Measurements from ENCODE around the gene ATP5MC2. TPM values are rescaled to one million over a fixed set of nuclear protein-coding genes. Genes with fewer than 3 reads are reported as not detected.
"Not testable (repeated sequence)": the region's sequence is repeated elsewhere in the genome, so short reads cannot be mapped to it uniquely, and the experiment has no call there.

Gene ATP5MC2
- 75.3 and 118 TPM in 2 replicates for total RNA-seq (2012; rRNA removed)

DNA sequence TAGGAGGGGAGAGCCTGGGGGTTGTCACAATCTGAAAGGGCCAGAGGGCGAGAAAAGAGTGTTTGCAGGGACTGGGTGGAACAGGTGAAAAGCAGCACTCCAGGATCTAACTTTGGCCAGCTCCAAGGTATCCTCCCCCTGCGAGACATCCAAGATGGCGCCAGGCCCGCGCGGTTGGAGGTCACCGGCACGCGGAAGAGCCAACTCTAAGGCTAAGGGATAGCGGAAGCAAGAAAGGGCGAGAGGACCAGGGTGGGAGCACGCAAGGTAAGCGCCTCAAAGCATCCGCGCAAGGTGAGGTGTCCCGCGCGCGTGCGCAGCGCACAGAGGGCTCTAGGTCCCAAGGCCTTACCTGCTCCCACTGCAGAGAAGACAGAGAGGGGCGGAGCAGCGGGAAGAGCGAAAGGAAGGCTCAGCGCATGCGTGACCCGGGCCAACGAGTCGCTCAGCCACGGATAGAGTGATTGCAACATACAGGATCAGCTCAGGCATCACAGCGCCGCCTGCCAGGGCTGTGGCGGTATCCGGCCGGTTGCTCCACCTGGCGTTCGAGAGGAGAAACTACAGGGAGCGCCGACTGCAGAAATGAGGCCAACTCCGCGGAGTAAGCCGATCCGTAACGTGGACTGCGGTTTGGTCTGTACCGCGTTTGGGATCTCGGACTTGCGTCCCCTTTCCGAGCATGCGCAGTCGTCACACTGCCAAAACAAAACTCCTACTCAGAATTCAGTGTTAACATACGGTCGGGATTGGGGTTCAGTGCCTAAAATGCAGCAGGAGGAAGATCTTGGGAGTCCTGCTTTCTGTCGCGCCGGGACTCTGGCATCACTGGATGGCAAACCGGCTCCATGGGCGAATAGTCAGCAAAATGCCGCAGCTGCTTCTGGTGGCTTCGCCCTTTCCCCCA lies at the start of gene ATP5MC2:
Gene ATP5MC2 (minus strand): TSS at position 383 of the 907 bp plus-strand sequence. CDS start 3,469 bp downstream, outside the sequence.
- Histone ChIP-seq H3K4me2 (ENCODE audit: low read length) (peak within 1 kb of the TSS; percentile 96), H3K9me3 (replicated peaks; ENCODE audit: low read length) (no peaks in the 10 kb centered on the region), H3K4me3 (ENCODE audit: low read length) (peak within 1 kb of the TSS; percentile 85), H3K36me3 (ENCODE audit: insufficient read depth, low read length) (peaks cover 26% of the 10 kb centered on the region), H3K9ac (ENCODE audit: low read depth, low read length) (peak within 1 kb of the TSS; percentile 91), H3K27me3 (ENCODE audit: control insufficient read depth, insufficient read depth, low read length) (no peaks in the 10 kb centered on the region), H3K4me1 (ENCODE audit: control insufficient read depth, insufficient read depth, low read length) (peaks cover 35% of the 10 kb centered on the region)

DNA sequence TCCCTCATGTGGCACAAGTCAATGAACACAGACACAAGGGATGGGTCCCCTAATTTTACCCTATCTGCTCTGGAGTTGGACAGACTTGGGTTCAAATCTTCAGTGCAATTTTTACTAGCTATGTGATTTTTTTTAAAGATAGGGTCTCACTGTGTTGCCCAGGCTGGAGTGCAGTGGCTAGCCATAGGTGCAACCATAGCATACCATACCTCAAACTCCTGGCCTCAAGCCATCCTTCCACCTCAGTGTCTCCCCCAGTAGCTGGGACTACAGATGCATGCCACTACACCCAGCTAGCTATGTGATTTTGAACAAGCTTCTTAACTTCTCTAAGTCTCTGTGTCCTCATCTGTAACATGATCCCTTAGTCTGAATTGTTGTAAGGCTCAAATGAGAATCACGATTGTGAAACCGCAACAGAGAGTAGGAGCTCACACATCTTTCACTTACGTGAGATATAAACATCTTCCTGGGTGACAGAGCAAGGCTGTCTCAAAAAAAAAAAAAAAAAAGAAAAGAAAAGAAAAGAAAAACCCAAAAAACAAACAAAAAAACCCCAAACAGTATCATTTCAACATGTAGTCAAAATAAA lies 46.7 kb upstream of the ATP5MC2 start:
- Histone ChIP-seq H3K9me3 (replicated peaks; ENCODE audit: low read length) (no peaks in the 10 kb centered on the region), H3K4me3 (ENCODE audit: low read length) (no peak overlapping the region), H3K27me3 (ENCODE audit: control insufficient read depth, insufficient read depth, low read length) (no peaks in the 10 kb centered on the region), H3K9ac (ENCODE audit: low read depth, low read length) (no peak overlapping the region), H3K36me3 (ENCODE audit: insufficient read depth, low read length) (peaks cover 54% of the 10 kb centered on the region), H3K4me1 (ENCODE audit: control insufficient read depth, insufficient read depth, low read length) (peaks cover 14% of the 10 kb centered on the region), H3K4me2 (ENCODE audit: low read length) (no peak overlapping the region)

DNA sequence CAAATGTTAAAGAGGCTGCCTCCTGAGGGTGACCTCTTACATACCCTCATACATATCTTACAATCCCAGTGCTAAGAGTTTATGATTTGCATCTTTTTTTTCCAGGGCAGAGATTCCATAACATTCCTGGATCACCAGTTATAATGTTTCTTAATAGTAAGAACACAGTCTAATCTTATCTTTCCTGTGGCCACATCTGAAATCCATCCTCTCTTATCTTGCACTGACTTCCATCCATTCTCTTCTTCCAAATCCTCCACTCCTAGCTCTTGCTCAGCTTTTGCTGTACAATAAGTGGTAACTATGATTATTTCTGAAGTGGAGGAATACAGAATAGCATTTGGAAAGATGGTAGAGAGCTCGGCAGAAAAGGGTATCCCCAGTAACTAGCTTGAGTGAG lies 45.1 kb upstream of the ATP5MC2 start:
- no peak overlapping the region for H3K9ac ChIP-seq (ENCODE audit: low read depth, low read length)
- peaks cover 68% of the 10 kb centered on the region for H3K36me3 ChIP-seq (ENCODE audit: insufficient read depth, low read length)
- H3K27me3 ChIP-seq (ENCODE audit: control insufficient read depth, insufficient read depth, low read length), result no peaks in the 10 kb centered on the region
- no peak overlapping the region for H3K4me2 ChIP-seq (ENCODE audit: low read length)
- no peak overlapping the region for H3K4me3 ChIP-seq (ENCODE audit: low read length)
- peaks cover 6% of the 10 kb centered on the region for H3K4me1 ChIP-seq (ENCODE audit: control insufficient read depth, insufficient read depth, low read length)
- H3K9me3 ChIP-seq (replicated peaks; ENCODE audit: low read length), result no peaks in the 10 kb centered on the region

DNA sequence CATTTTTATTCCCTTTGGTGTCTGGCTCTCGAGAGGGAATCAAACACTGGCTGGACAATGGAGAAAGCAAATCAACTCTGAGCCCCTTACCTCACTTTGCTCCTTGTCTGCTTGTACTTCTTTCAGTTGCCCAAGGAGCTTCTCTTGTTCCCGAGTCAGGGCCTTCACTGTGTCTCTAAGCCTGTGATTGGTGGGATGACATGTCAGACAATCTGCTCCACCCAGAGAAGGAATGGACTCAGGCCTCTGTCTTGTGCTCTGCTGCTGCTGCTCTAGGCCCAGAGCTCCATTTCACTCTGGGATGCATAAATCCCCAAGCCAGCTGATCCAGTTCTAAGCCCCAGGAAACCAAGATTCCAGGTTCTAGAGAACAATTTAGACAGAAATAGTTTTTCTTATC lies 43.8 kb upstream of the ATP5MC2 start:
- H3K4me3 ChIP-seq (ENCODE audit: low read length), result no peak overlapping the region
- no peaks in the 10 kb centered on the region for H3K27me3 ChIP-seq (ENCODE audit: control insufficient read depth, insufficient read depth, low read length)
- peaks cover 76% of the 10 kb centered on the region for H3K36me3 ChIP-seq (ENCODE audit: insufficient read depth, low read length)
- no peak overlapping the region for H3K9ac ChIP-seq (ENCODE audit: low read depth, low read length)
- H3K4me2 ChIP-seq (ENCODE audit: low read length), result no peak overlapping the region
- no peaks in the 10 kb centered on the region for H3K9me3 ChIP-seq (replicated peaks; ENCODE audit: low read length)
- no peaks in the 10 kb centered on the region for H3K4me1 ChIP-seq (ENCODE audit: control insufficient read depth, insufficient read depth, low read length)

DNA sequence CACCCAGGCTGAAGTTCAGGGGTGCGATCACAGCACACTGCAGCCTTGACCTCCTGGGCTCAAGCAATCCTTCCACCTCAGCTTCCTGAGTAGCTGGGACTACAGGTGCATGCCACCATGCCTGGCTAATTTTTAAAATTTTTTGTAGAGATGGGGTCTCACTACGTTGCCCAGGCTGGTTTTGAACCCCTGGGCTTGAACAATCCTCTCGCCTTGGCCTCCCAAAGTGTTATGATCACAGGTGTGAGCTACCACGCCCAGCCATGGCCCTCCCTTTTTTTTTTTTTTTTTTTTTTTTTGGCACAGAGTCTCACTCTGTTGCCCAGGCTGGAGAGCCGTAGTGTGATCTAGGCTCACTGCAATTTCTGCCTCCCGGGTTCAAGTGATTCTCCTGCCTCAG lies 42.7 kb upstream of the ATP5MC2 start:
- H3K4me3 ChIP-seq (ENCODE audit: low read length); H3K4me1 ChIP-seq (ENCODE audit: control insufficient read depth, insufficient read depth, low read length); H3K27me3 ChIP-seq (ENCODE audit: control insufficient read depth, insufficient read depth, low read length); H3K9me3 ChIP-seq (replicated peaks; ENCODE audit: low read length); H3K4me2 ChIP-seq (ENCODE audit: low read length); H3K9ac ChIP-seq (ENCODE audit: low read depth, low read length): not testable (repeated sequence)
- H3K36me3 ChIP-seq (ENCODE audit: insufficient read depth, low read length), result peaks cover 78% of the 10 kb centered on the region

DNA sequence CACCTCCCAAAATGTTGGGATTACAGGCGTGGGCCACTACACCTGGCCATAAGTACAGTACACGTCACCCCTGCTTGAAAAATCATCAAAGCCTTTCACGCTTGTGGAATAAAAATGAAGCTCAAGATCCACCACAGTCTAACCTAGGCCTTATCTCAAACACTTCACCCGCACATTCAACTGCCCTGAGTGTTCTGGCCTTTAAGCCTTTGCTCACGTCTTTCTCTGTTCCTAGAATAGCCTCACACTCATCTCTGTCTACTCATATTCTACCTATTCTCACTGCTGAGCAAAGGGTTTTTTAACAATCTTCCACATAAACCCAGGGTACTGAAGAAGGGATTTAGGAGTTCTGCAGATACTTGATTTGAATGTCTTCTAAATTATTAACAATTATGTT lies 41.4 kb upstream of the ATP5MC2 start:
- Histone ChIP-seq H3K4me2 (ENCODE audit: low read length) (no peak overlapping the region), H3K9ac (ENCODE audit: low read depth, low read length) (no peak overlapping the region), H3K4me3 (ENCODE audit: low read length) (no peak overlapping the region), H3K36me3 (ENCODE audit: insufficient read depth, low read length) (peaks cover 79% of the 10 kb centered on the region), H3K4me1 (ENCODE audit: control insufficient read depth, insufficient read depth, low read length) (no peaks in the 10 kb centered on the region), H3K9me3 (replicated peaks; ENCODE audit: low read length) (no peaks in the 10 kb centered on the region), H3K27me3 (ENCODE audit: control insufficient read depth, insufficient read depth, low read length) (no peaks in the 10 kb centered on the region)

DNA sequence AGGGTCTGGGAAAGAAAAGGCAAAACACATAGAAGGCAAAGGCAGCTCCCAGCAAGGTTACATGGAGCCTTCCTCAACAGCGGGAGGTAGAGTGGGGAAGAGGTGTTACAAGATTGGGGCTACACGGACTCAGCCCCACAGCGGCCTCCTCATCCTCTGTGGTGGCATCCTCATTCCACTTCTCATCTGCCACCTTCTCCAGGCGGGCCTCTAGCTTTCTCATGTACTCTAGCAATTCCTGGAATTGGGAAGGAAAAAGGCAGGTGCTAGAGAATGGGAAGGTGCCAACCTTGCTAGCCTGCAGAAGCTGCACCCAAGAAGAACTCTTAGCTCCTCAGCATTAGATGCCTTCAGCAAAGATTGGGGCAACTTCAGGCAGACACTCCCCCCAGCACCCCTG lies 38.1 kb upstream of the ATP5MC2 start:
- Histone ChIP-seq H3K36me3 (ENCODE audit: insufficient read depth, low read length) (peaks cover 47% of the 10 kb centered on the region), H3K4me1 (ENCODE audit: control insufficient read depth, insufficient read depth, low read length) (no peaks in the 10 kb centered on the region), H3K4me2 (ENCODE audit: low read length) (no peak overlapping the region)

DNA sequence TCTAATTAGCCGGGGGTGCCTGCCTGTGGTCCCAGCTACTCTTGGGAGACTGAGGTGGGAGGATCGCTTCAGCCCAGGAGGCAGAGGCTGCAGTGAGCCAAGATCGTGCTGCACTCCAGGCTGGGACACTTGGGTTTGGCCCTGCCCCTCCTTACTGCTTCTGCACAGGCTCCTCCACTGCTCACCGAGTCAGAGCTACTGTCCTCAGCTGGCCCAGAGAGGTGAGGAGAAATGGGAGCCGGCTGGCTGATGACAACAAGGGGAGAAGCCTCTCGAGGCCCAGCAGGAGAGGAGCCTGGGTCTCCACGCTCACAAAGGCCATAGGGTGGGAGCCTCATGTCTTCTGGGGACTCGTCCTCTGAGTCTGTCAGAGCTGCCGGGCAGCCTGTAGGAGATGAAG lies 37.6 kb upstream of the ATP5MC2 start:
- Histone ChIP-seq H3K36me3 (ENCODE audit: insufficient read depth, low read length) (peaks cover 47% of the 10 kb centered on the region), H3K4me2 (ENCODE audit: low read length) (no peak overlapping the region), H3K27me3 (ENCODE audit: control insufficient read depth, insufficient read depth, low read length) (peaks cover 21% of the 10 kb centered on the region), H3K9me3 (replicated peaks; ENCODE audit: low read length) (no peaks in the 10 kb centered on the region), H3K4me3 (ENCODE audit: low read length) (no peak overlapping the region), H3K9ac (ENCODE audit: low read depth, low read length) (no peak overlapping the region), H3K4me1 (ENCODE audit: control insufficient read depth, insufficient read depth, low read length) (no peaks in the 10 kb centered on the region)

More for the DNA sequence above, 38.1 kb upstream of the ATP5MC2 start:
- peaks cover 16% of the 10 kb centered on the region for H3K27me3 ChIP-seq (ENCODE audit: control insufficient read depth, insufficient read depth, low read length)
- H3K9ac ChIP-seq (ENCODE audit: low read depth, low read length), result no peak overlapping the region
- no peak overlapping the region for H3K4me3 ChIP-seq (ENCODE audit: low read length)
- no peaks in the 10 kb centered on the region for H3K9me3 ChIP-seq (replicated peaks; ENCODE audit: low read length)

DNA sequence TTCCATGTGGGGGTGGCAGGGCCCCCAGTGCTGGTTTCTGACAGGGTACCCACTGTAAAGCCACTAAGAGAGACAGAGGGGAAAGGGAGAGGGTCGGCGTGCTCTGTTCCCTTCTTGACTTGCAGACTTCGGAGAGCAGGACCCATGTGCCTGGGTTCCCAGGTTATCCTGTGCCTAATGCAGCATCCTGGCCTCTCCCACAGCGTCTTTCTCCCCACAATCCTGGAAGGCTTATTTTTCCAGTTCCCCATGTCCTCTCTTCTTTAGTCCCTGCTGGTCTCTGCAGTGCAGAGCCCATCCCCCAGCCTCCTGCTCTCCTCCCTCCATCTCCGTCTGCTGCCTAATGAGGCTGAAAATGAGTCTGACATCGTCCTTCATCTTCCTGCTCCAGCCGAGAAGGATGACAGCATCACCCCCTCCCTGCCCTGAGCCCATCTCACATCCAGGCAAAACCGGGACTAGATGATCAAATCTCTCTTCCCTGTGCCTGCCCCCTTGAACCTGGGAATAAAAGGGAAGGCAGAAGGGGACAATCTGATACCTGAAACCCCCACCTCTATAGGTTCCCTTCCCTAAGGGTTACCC lies 36.3 kb upstream of the ATP5MC2 start:
- no peak overlapping the region for H3K9ac ChIP-seq (ENCODE audit: low read depth, low read length)
- H3K4me2 ChIP-seq (ENCODE audit: low read length), result no peak overlapping the region
- no peaks in the 10 kb centered on the region for H3K4me1 ChIP-seq (ENCODE audit: control insufficient read depth, insufficient read depth, low read length)
- peaks cover 45% of the 10 kb centered on the region for H3K36me3 ChIP-seq (ENCODE audit: insufficient read depth, low read length)
- no peak overlapping the region for H3K4me3 ChIP-seq (ENCODE audit: low read length)
- no peaks in the 10 kb centered on the region for H3K9me3 ChIP-seq (replicated peaks; ENCODE audit: low read length)
- H3K27me3 ChIP-seq (ENCODE audit: control insufficient read depth, insufficient read depth, low read length), result peaks cover 30% of the 10 kb centered on the region

DNA sequence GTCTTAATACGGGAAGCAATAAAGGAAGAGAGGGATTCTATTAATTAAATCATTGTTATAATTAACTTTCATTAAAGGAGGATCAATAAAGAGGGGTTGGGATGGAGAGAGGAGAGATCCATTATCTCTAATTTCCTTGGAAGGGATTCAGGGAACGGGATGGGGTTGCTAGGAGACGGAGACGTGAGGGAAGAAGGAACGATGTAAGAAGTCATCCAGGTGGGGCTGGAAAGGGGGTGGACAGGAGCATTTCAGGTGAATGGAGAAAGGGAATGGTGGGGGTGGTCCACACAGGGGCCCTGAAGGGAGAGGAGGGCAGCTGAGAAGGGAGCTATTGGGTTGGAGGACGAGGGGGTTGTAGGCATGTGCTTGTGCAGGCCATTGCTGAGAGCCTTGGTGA lies 34.2 kb upstream of the ATP5MC2 start:
- Histone ChIP-seq H3K9ac (ENCODE audit: low read depth, low read length) (no peak overlapping the region), H3K36me3 (ENCODE audit: insufficient read depth, low read length) (peaks cover 26% of the 10 kb centered on the region), H3K4me3 (ENCODE audit: low read length) (no peak overlapping the region), H3K4me1 (ENCODE audit: control insufficient read depth, insufficient read depth, low read length) (no peaks in the 10 kb centered on the region), H3K9me3 (replicated peaks; ENCODE audit: low read length) (no peaks in the 10 kb centered on the region), H3K4me2 (ENCODE audit: low read length) (no peak overlapping the region), H3K27me3 (ENCODE audit: control insufficient read depth, insufficient read depth, low read length) (peaks cover 41% of the 10 kb centered on the region)

DNA sequence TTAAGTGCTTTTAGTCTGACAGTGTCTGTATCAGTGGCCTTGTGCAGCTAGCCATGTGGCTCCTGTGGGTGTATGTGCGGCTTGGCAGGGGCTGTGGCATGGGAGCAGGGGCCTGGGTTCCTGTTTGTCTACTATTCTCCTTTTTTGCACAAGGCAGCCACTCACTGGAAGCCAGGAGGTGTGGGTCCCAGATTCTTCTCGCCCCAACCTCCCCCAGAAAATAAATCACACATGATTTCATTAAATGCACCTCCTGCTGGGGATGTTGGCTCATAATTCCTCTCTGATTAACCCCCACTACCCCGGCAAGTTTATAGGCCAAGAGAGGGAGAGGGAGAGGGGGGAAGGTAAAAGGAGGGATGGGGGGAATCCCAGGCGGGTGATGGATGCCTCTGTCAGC lies 33.8 kb upstream of the ATP5MC2 start:
- Histone ChIP-seq H3K4me1 (ENCODE audit: control insufficient read depth, insufficient read depth, low read length) (no peaks in the 10 kb centered on the region), H3K27me3 (ENCODE audit: control insufficient read depth, insufficient read depth, low read length) (peaks cover 42% of the 10 kb centered on the region), H3K4me3 (ENCODE audit: low read length) (no peak overlapping the region), H3K9me3 (replicated peaks; ENCODE audit: low read length) (no peaks in the 10 kb centered on the region), H3K4me2 (ENCODE audit: low read length) (no peak overlapping the region), H3K36me3 (ENCODE audit: insufficient read depth, low read length) (peaks cover 21% of the 10 kb centered on the region), H3K9ac (ENCODE audit: low read depth, low read length) (no peak overlapping the region)

Data from skeletal muscle satellite cell (primary cell).